Measurements from ENCODE around the gene MPP3.

- TF ChIP-seq CTCF (IDR thresholded peaks at IDR 0.05) (no peak), POLR2A (IDR thresholded peaks at IDR 0.05) (no peak)
Observed at GRCh38 chr17:43814714-43815113, 18.2 kb downstream of the MPP3 start.

All from upper lobe of left lung (tissue), 4 donors.